ENCODE data around the gene SH3TC1. TPM values are rescaled to one million over a fixed set of nuclear protein-coding genes. Genes with fewer than 3 reads are reported as not detected.

SH3TC1 gene
- polyA plus RNA-seq, 3 donors from 2014 or later = 3.4 to 18.1 (median 4.2) TPM

DNA sequence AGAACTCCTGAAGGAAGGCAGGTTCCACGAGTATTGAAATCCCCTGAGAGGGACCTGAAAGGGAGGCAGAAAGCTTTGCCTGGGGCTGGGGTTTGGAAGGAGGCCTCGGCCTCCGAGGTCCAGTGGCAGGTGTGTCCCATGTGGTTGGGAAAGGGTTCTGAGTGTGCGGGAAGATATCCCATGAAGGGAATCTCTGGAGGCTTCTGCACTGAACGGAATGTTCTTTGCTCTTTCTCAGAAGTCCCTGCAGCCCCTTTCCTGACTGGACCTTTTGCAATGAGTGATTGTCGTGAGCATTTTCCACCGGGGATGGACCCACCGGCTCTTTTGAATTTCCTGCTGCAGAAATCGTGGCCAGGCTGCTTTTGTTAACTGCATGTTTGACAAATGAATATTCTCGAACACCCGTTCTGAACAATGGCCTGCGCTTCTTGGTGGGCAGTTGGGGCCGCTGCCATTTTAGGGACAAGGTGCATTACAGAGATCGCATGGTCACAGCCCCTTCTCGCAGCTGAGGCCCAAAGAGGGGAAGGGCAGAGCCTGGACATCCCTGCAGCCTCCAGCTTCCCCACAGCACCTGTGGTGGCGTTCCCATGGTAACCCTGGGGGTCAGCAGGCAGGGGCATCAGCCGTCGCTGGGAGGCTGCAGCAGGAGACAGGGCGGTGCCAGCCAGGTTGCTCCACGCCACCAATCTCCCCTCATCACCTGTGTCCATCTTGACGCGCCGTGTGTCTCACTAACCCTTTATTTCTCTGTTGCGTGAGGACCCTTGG lies 52.2 kb downstream of the SH3TC1 start:
- no peaks in the 10 kb centered on the region for H3K4me1 Mint-ChIP-seq
- peaks cover 0 to 2% (median 0%) of the 10 kb centered on the region in 3 donors for H3K27me3 Mint-ChIP-seq (ENCODE audit: low read depth in 3 of 3)
- no peak overlapping the region for H3K4me3 Mint-ChIP-seq
- H3K36me3 Mint-ChIP-seq = no peaks in the 10 kb centered on the region
- no peaks in the 10 kb centered on the region for H3K9me3 Mint-ChIP-seq
- no peak for DNase-seq
- no peak overlapping the region for H3K27ac Mint-ChIP-seq

DNA sequence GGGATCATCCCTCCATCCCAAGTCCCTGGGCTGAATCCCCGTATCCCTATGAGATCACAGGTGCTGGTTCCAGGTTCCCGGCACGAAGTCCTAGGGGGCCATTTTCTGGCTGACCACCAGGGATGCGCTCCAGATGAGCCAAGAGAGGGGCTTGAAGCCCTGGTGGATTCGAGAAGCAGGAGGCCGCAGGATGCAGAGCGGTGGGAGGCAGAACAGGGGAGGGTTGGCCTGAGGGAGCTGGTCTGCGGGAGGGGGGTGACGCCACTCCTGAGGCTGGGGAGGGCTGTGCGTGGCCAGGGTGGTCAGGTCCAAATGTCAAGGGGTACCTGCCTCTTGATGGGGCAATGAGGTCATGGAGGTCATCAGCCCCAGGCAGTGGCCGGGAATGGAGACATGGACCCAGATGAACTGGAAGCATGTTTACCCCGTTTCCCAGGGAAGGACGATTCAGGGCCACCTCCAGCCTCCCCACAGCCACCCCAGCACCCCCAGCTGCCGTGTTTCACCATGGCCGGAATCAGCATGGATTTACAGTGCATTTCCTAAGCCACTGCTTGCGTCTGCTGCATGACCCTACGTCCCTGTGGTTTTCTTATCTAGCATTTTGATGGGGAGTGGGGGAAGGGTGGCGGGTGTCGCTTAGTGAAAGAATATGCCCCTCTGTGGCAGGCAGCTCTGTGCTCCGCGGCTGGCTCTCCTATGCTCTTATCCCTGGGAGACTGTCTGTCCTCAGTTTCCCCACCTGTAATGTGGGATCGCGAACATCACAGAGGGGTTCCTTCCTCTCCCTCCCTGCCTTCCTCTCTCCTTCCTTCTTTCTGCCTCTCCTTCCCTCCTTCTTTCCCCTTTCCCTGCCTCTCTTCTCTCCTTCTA lies 53.4 kb downstream of the SH3TC1 start:
- DNase-seq = no peak
- no peaks in the 10 kb centered on the region for H3K9me3 Mint-ChIP-seq
- H3K36me3 Mint-ChIP-seq = no peaks in the 10 kb centered on the region
- H3K27ac Mint-ChIP-seq = peak overlapping the region in 1 of 6 donors; percentile 22
- H3K4me1 Mint-ChIP-seq = no peaks in the 10 kb centered on the region
- peaks cover 0 to 1% (median 0%) of the 10 kb centered on the region in 3 donors for H3K27me3 Mint-ChIP-seq (ENCODE audit: low read depth in 3 of 3)
- no peak overlapping the region for H3K4me3 Mint-ChIP-seq

DNA sequence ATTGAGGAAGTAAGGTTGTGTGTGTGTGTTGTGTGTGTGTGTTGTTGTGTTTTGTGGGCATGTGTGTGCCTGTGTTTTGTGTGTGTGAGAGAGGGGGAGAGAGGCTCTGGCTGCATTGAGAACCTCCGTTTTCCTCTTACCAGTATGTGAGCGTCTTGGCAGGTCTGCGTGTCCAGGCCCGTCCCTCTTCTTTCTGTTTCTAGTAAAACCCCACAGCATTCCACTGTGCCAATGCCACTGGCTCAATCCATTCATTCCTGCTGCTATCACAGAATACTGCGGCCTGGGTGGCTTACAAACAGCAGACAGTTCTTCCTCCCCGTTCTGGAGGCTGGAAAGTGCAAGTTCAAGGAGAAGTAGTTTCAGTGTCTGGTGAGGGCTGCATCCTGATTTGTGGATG lies 55.0 kb downstream of the SH3TC1 start:
- Mint-ChIP-seq H3K27me3 (ENCODE audit: low read depth in 3 of 3) (peaks cover 0 to 3% (median 1%) of the 10 kb centered on the region in 3 donors), H3K9me3 (no peaks in the 10 kb centered on the region), H3K4me1 (no peaks in the 10 kb centered on the region), H3K36me3 (no peaks in the 10 kb centered on the region), H3K27ac (no peak overlapping the region), H3K4me3 (no peak overlapping the region)
- no peak for DNase-seq

DNA sequence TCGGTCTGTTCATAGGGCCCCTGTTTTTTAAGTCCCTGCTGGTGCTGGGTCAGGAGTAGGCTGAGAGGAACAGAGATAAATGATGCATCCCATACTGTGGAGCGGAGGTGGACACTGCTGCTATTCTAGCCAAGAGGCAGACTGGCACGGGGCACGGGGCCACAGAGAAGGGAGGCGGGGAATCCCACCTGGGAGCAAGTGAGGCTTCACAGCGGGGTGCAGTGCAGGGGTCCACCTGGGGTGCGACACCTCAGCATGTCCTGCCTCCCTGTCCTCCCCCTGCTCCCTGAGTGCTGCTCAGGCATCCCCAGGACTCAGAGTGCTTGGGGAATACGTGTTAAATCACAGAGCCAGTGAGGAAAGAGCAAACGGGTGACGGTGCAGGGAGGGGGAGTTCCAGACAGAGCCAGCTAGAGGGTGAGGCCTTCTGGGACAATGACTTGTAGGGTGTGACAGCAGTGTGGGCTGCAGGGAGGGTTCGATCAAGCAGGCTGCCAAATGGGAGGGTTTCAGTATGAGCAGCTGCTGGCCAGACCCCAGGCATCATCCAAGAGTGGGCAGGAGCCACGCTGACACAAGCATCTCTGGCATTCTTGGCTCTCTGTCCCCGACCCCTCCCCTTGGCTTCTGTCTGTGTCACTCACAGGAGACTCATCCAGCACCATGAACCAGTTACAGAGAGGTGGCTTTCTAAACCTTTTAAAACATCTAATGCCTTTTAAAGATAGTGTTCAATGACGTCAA lies 56.8 kb downstream of the SH3TC1 start:
- H3K9me3 Mint-ChIP-seq = no peaks in the 10 kb centered on the region
- H3K36me3 Mint-ChIP-seq = no peaks in the 10 kb centered on the region
- H3K27ac Mint-ChIP-seq = no peak overlapping the region
- H3K4me1 Mint-ChIP-seq = no peaks in the 10 kb centered on the region
- no peak for DNase-seq
- no peak overlapping the region for H3K4me3 Mint-ChIP-seq
- H3K27me3 Mint-ChIP-seq (ENCODE audit: low read depth in 3 of 3) = peaks cover 0 to 3% (median 1%) of the 10 kb centered on the region in 3 donors

DNA sequence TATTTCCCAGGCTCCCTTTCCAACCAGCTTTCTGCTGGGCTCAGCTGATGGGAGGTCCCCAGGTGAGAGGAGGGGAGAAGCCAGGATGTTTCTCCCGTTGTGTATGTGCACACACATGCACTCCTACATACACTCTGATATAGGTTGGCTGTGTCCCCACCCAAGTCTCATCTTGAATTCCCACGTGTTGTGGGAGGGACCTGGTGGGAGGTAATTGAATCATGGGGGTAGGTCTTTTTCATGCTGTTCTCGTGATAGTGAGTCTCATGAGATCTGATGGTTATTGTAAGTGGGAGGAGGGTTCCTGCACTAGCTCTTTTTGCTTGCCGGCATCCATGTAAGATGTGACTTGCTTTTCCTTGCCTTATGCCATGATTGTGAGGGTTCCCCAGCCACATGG lies 58.8 kb downstream of the SH3TC1 start:
- no peaks in the 10 kb centered on the region for H3K9me3 Mint-ChIP-seq
- H3K27me3 Mint-ChIP-seq (ENCODE audit: low read depth in 3 of 3) = peaks cover 0 to 3% (median 1%) of the 10 kb centered on the region in 3 donors
- no peak overlapping the region for H3K27ac Mint-ChIP-seq
- no peaks in the 10 kb centered on the region for H3K36me3 Mint-ChIP-seq
- no peak for DNase-seq
- H3K4me3 Mint-ChIP-seq = no peak overlapping the region
- no peaks in the 10 kb centered on the region for H3K4me1 Mint-ChIP-seq

DNA sequence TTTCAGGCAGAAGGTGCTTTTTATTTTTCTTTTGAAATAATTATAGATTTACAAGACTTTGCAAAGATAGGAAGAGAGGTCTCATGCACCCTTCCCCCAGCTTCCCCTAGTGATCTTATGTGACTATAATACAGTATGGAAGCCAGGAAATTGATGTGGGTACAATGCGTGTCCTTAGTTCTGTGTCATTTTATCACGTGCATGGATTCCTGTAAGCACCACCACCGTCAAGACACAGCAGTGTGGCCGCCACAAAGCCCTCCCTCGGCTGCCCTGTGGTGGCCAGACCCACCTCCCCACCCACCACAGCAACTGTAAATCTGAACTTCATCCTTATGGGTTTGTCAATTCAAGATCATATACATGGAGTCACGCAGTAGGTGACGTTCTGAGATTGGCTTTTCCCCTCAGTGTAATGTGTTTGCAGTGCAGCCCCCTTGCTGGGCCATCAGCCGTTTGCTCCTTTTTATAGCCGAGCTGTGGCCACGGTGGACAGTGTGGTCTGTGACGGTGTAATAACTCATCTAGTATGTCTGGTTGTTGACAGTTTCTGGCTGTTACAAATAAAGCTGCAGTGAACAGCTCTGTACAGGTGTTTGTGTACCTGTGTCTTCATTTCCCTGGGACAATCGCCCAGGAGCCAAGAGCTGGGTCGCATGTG lies 59.6 kb downstream of the SH3TC1 start:
- Mint-ChIP-seq H3K4me1 (no peaks in the 10 kb centered on the region), H3K36me3 (no peaks in the 10 kb centered on the region), H3K9me3 (no peaks in the 10 kb centered on the region), H3K27me3 (ENCODE audit: low read depth in 3 of 3) (peaks cover 0 to 3% (median 0%) of the 10 kb centered on the region in 3 donors), H3K27ac (peak overlapping the region in 1 of 6 donors; percentile 24), H3K4me3 (no peak overlapping the region)
- peak in 1 of 3 donors; percentile 10 for DNase-seq

DNA sequence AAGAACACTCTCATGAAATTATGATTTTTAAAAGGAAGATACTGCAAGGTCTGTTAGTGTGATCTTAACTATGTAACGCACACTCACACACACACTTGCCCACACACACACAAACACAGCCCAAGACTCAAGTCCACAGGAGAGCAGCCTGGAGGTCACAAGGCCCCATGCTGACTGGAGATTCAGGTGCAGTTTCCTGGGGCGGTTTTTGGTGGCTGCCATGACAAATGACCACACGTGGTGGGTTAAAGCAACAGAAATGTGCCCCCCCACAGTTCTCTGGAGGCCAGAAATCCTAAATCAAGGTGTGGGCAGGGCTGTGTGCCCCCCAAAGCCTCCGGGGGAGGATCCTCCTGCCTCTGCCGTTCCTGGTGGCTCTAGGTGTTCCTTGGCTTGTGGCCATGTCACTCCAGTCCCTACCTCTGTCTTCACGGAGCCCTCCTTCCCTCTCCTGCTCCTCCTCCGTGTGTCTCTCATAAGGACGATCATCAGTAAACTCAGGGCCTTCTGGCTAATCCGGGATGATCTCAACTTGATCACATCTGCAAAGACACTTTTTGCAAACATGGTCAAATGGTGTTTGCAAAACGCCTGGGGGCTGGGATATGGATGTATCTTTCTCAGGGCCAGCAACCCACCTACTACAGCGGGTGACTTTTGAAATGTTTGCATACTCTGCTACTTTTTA lies 60.8 kb downstream of the SH3TC1 start:
- Mint-ChIP-seq H3K27me3 (ENCODE audit: low read depth in 3 of 3) (peaks cover 0 to 3% (median 0%) of the 10 kb centered on the region in 3 donors), H3K36me3 (no peaks in the 10 kb centered on the region), H3K27ac (no peak overlapping the region), H3K4me1 (no peaks in the 10 kb centered on the region), H3K4me3 (no peak overlapping the region), H3K9me3 (no peaks in the 10 kb centered on the region)
- DNase-seq = no peak

DNA sequence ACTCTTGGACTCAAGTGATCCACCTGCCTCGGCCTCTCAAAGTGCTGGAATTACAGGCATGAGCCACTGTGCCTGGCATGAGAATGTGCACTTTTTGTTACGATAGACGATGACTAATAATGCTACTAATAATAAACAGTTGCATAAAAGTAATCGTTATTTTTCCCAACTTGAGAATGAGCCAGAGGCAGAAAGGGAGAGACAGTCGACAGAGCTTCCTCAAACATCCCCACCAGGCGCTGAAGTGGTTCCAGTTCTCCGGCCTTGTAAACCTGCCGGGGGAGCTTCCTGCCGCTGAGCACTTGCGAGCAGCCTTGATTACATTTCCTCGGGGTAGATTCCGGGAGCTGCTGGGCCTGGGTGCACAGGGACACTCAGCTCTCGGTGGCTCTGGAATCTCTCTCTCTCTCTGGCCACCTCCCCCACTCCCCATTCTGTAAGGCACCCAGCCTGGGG lies 61.6 kb downstream of the SH3TC1 start:
- Mint-ChIP-seq H3K4me3 (no peak overlapping the region), H3K27ac (no peak overlapping the region), H3K27me3 (ENCODE audit: low read depth in 3 of 3) (peaks cover 0 to 3% (median 0%) of the 10 kb centered on the region in 3 donors), H3K36me3 (no peaks in the 10 kb centered on the region), H3K9me3 (no peaks in the 10 kb centered on the region), H3K4me1 (no peaks in the 10 kb centered on the region)
- DNase-seq = no peak

DNA sequence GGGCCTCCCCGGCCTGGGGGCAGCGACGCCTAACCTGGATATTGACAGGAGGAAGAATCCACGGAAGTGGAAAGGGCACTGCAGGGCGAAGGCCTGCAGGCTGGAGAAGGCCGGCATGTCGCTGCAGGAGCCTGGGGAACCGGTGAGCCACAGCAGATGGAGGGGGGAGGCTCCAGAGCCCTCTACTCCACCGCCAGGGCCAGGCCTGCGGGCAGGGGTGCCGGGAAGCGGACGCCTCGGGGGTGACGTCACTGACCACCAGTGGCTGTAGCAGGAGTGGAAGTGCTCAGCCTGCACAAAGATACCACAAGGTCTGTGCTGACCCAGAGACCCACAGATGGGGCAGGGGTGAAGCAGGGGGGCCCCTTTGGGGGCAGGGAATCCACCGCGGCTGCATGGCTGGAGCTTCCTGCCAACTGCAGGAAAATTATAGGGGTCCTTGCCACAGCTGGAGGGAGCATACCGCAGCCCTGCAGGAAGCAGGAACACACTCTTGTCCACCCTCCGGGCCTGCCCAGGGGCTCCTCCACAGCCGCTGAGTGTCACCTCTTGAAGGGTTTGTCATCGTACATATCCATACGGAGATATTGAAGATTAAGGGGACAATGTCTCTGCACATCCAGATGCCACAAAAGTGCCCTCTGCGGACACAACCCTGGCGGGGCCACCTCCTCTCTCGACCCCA lies 62.9 kb downstream of the SH3TC1 start:
- no peaks in the 10 kb centered on the region for H3K9me3 Mint-ChIP-seq
- peaks cover 0 to 3% (median 0%) of the 10 kb centered on the region in 3 donors for H3K27me3 Mint-ChIP-seq (ENCODE audit: low read depth in 3 of 3)
- no peak overlapping the region for H3K4me3 Mint-ChIP-seq
- peak; percentile 19 to 32 (median 28) for DNase-seq
- no peaks in the 10 kb centered on the region for H3K4me1 Mint-ChIP-seq
- H3K36me3 Mint-ChIP-seq = no peaks in the 10 kb centered on the region
- no peak overlapping the region for H3K27ac Mint-ChIP-seq

DNA sequence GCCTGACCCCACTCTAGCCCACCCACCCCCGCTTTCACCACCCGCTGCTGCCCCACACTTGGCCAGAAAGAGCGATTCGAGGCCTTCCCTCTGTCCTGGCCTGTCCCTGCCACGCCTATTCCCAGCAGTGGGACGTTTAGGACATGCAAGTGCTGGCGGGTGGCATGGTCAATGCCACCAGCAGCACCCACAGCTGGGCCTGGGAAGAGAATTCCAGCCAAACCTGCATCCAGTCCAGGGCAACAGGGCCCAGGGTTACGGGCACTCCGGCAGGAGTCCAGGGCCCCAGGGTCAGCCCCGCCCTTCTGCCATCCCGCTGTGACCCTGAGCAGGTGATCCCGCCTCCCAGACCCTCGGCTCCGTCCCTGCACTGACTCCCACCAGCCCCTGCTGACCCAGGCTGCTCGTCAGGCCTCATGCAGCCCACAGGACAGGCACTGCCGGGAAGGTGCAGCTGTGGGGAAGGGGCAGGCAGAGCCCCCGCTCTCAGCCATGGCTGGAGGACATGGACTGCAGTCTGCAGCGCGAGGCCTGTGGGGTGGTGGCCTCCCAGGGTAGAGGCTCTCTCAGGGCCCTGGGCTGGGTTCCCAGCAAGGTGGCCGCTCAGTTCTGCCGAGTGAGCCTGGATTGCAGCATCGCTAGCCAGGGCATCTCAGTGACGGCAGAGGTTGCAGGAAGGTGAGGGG lies 63.7 kb downstream of the SH3TC1 start:
- peaks cover 0 to 3% (median 0%) of the 10 kb centered on the region in 3 donors for H3K27me3 Mint-ChIP-seq (ENCODE audit: low read depth in 3 of 3)
- DNase-seq = no peak
- no peak overlapping the region for H3K27ac Mint-ChIP-seq
- no peaks in the 10 kb centered on the region for H3K4me1 Mint-ChIP-seq
- no peaks in the 10 kb centered on the region for H3K36me3 Mint-ChIP-seq
- no peaks in the 10 kb centered on the region for H3K9me3 Mint-ChIP-seq
- H3K4me3 Mint-ChIP-seq = no peak overlapping the region

DNA sequence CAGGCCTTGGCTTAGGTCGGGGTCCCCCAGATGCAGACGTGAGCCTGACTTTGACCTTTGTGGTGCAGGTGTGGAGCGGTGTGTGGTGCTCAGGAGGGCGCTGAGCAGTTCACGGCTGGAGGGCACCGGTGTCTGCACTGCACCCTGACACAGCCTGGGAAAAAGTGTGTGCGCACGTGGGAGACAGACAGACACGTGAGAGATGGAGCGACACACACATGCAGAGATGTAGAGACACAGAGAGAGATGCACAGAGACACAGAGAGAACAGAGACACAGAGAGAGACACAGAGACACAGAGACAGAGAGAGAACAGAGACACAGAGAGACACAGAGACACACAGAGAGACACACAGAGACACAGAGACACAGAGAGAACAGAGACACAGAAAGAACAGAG lies 64.3 kb downstream of the SH3TC1 start:
- Mint-ChIP-seq H3K36me3 (no peaks in the 10 kb centered on the region), H3K27me3 (ENCODE audit: low read depth in 3 of 3) (peaks cover 0 to 3% (median 0%) of the 10 kb centered on the region in 3 donors), H3K4me1 (no peaks in the 10 kb centered on the region), H3K4me3 (no peak overlapping the region), H3K27ac (peak overlapping the region in 2 of 6 donors; percentile 17 to 26), H3K9me3 (no peaks in the 10 kb centered on the region)
- no peak for DNase-seq

DNA sequence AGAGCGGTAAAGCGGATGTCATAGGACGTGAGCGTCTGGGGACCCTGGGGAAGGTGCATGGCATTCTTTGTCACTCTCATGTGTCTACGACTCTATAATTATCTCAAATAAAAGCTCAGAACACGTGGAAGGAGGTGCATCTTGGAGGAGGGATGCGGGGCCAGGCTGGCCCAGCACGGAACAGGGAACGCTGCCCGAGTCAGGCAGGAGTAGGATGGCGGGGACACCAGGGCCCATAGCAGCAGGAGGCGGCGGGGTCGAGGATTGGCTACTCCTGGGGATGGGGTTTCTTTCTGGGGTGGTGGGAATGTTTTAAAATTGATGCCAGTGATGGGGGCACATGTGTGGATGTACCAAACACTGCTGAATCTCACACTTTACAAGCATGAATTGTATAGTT lies 65.0 kb downstream of the SH3TC1 start:
- Mint-ChIP-seq H3K27ac (peak overlapping the region in 1 of 6 donors; percentile 17), H3K4me3 (no peak overlapping the region), H3K27me3 (ENCODE audit: low read depth in 3 of 3) (peaks cover 0 to 6% (median 1%) of the 10 kb centered on the region in 3 donors), H3K36me3 (no peaks in the 10 kb centered on the region), H3K9me3 (no peaks in the 10 kb centered on the region), H3K4me1 (no peaks in the 10 kb centered on the region)
- no peak for DNase-seq
